NT2/D1 (cell line): Measurements from ENCODE around the gene LRMDA.

Experiments
- SUZ12 ChIP-seq: IDR thresholded peaks from 2 replicates; pipeline ENCODE4 v1.6.1; 2011; ENCODE audit not compliant: insufficient read length, insufficient read depth; ENCODE audit errors: extremely low read depth
- YY1 ChIP-seq: IDR thresholded peaks from 2 replicates; pipeline ENCODE4 v1.6.1; 2011; ENCODE audit not compliant: insufficient read length, insufficient read depth

- no peak for TF ChIP-seq SUZ12
- TF ChIP-seq YY1 = no peak
These were observed 340.2 kb downstream of the LRMDA start for GRCh38 chr10:75771606-75772005.
